Measurements from ENCODE around the gene PHF12. TPM values are rescaled to one million over a fixed set of nuclear protein-coding genes. Genes with fewer than 3 reads are reported as not detected.
A peak's percentile ranks its signal among the peaks of the same experiment; 100 is the strongest.

The PHF12 gene
- total and polyA plus RNA-seq, 2 of the 13 experiments (the other 11 are each of a cell fraction or from before 2014, with no cell fraction given): 9.8 to 17.1 TPM

GRCh38 chr17:28902819-28903545, 48.3 kb downstream of the PHF12 start, which contains the start of gene DHRS13 (continued):
- peak; percentile 26 for TF ChIP-seq RBM39 (IDR thresholded peaks at IDR 0.05; ENCODE audit: low read depth, low read length, poor library complexity, severe bottlenecking)
- TF ChIP-seq ZNF660 (CRISPR knock-in tag; IDR thresholded peaks at IDR 0.05; ENCODE audit: borderline replicate concordance, low read depth): no peak
- TF ChIP-seq YEATS2 (CRISPR knock-in tag; IDR thresholded peaks at IDR 0.05; ENCODE audit: borderline replicate concordance): peak; percentile 30; the same call in 1 of the 2 replicates
- TF ChIP-seq NR2C2 (CRISPR knock-in tag; IDR thresholded peaks at IDR 0.05; ENCODE audit: borderline replicate concordance): peak; percentile 77; the same call in 1 of the 2 replicates
- TF ChIP-seq ZIK1 (CRISPR knock-in tag; IDR thresholded peaks at IDR 0.05; ENCODE audit: borderline replicate concordance, low read depth): peak; percentile 80
- TF ChIP-seq CHCHD3 (CRISPR knock-in tag; IDR thresholded peaks at IDR 0.05): no peak
- TF ChIP-seq FOXA3 (CRISPR knock-in tag; IDR thresholded peaks at IDR 0.05): peak; percentile 79; the same call in 1 of the 2 replicates
- no peak for TF ChIP-seq CREB3 (CRISPR knock-in tag; IDR thresholded peaks at IDR 0.05)
- no peak for TF ChIP-seq NFYC (CRISPR knock-in tag; IDR thresholded peaks at IDR 0.05)
- peak; percentile 9; the same call in 1 of the 2 replicates for TF ChIP-seq SMC3 (IDR thresholded peaks at IDR 0.05; ENCODE audit: low read length)
- TF ChIP-seq ETV6 (CRISPR knock-in tag; conservative IDR thresholded peaks at IDR 0.05): 0 out of 2 replicates have a peak, but pooled peaks have one; percentile 59
- no peak; the same call in 1 of the 2 replicates for TF ChIP-seq CENPBD1 (CRISPR knock-in tag; IDR thresholded peaks at IDR 0.05; ENCODE audit: borderline replicate concordance, low read depth)
- TF ChIP-seq MXD1 (CRISPR knock-in tag; IDR thresholded peaks at IDR 0.05): no peak; the same call in 1 of the 2 replicates
- TF ChIP-seq ZEB1 (IDR thresholded peaks at IDR 0.05; ENCODE audit: insufficient replicate concordance, low read depth): peak; percentile 80
- peak; percentile 95 for TF ChIP-seq ZNF556 (CRISPR knock-in tag; IDR thresholded peaks at IDR 0.05; ENCODE audit: borderline replicate concordance)
- peak; percentile 43 to 54; a peak in 3 of 4 replicates for TF ChIP-seq POLR2A (IDR thresholded peaks at IDR 0.05; ENCODE audit: insufficient read depth in 1 of 2, low read depth in 2 of 2, low read length in 2 of 2)
- TF ChIP-seq JUN (CRISPR knock-in tag; IDR thresholded peaks at IDR 0.05): peak; percentile 85
- TF ChIP-seq HNRNPK (IDR thresholded peaks at IDR 0.05; ENCODE audit: low read depth, low read length, poor library complexity, severe bottlenecking): peak; percentile 9
- no peak for TF ChIP-seq NFRKB (IDR thresholded peaks at IDR 0.05)
- peak; percentile 89; the same call in 1 of the 2 replicates for TF ChIP-seq ZNF543 (CRISPR knock-in tag; IDR thresholded peaks at IDR 0.05)
- TF ChIP-seq SIN3B (IDR thresholded peaks at IDR 0.05; ENCODE audit: low read length): peak; percentile 45; the same call in 1 of the 2 replicates
- no peak for TF ChIP-seq ZNF850 (CRISPR knock-in tag; conservative IDR thresholded peaks at IDR 0.05)
- no peak for TF ChIP-seq ZNF781 (CRISPR knock-in tag; IDR thresholded peaks at IDR 0.05; ENCODE audit: borderline replicate concordance, not compliant biosample characterization)
- TF ChIP-seq RAD21 (CRISPR knock-in tag; IDR thresholded peaks at IDR 0.05): peak; percentile 93
- no peak for TF ChIP-seq ZNF572 (CRISPR knock-in tag; IDR thresholded peaks at IDR 0.05)
- TF ChIP-seq SIX1 (CRISPR knock-in tag; IDR thresholded peaks at IDR 0.05; ENCODE audit: borderline replicate concordance): no peak
- TF ChIP-seq SALL1 (CRISPR knock-in tag; IDR thresholded peaks at IDR 0.05): peak; percentile 91
- no peak for TF ChIP-seq GRHL1 (CRISPR knock-in tag; conservative IDR thresholded peaks at IDR 0.05)
